Measurements from ENCODE around the gene STK24.

The STK24 gene

DNA sequence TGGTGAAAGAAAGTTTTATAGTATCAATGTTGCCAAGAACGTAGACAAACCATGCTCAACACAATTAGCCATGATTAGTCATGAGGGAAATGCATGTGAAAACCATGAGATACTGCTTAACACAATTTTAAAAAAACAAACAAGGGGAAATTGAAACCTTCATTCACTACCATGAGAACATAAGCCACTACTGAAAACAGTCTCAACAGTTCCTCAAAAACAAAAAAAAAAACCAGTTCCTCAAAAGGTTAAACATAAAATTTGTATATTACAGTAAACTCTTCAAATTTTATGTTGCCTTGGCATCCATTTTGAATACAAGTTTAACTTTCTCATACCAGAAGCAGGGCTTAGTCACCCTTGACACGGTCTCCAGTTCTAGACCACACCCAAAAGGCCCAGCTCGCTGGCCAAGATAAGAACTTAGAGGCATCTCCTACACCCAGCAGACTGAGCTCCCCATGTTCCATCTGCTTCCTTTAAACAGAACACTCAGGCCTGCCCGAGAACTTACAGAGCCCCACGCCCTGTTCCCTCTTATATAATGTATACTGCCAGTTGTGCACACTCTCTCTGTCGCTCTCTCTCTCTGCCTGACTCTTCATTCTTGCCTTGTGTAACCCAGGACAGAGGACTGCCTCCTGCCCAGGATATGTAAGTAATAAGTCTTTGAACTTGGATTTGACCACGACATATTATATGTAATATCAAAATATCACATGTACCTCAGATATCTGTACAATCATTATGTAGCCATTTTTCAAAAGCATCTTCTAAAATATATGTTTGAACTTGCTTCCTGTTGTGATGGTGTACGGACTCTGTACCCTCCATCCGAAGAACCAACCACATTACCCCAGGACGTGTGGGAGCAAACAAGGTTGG is 67.4 kb downstream of the STK24 start (continued):
- TF ChIP-seq, protein P1, sequence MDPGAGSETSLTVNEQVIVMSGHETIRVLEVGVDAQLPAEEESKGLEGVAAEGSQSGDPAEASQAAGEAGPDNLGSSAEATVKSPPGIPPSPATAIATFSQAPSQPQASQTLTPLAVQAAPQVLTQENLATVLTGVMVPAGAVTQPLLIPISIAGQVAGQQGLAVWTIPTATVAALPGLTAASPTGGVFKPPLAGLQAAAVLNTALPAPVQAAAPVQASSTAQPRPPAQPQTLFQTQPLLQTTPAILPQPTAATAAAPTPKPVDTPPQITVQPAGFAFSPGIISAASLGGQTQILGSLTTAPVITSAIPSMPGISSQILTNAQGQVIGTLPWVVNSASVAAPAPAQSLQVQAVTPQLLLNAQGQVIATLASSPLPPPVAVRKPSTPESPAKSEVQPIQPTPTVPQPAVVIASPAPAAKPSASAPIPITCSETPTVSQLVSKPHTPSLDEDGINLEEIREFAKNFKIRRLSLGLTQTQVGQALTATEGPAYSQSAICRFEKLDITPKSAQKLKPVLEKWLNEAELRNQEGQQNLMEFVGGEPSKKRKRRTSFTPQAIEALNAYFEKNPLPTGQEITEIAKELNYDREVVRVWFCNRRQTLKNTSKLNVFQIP (CRISPR knock-in tag; IDR thresholded peaks at IDR 0.05; ENCODE audit: borderline replicate concordance, low read depth): no peak
- TF ChIP-seq, protein P2, sequence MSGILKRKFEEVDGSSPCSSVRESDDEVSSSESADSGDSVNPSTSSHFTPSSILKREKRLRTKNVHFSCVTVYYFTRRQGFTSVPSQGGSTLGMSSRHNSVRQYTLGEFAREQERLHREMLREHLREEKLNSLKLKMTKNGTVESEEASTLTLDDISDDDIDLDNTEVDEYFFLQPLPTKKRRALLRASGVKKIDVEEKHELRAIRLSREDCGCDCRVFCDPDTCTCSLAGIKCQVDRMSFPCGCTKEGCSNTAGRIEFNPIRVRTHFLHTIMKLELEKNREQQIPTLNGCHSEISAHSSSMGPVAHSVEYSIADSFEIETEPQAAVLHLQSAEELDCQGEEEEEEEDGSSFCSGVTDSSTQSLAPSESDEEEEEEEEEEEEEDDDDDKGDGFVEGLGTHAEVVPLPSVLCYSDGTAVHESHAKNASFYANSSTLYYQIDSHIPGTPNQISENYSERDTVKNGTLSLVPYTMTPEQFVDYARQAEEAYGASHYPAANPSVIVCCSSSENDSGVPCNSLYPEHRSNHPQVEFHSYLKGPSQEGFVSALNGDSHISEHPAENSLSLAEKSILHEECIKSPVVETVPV (CRISPR knock-in tag; IDR thresholded peaks at IDR 0.05): no peak
- no peak for TF ChIP-seq GLIS3 (CRISPR knock-in tag; IDR thresholded peaks at IDR 0.05)

DNA sequence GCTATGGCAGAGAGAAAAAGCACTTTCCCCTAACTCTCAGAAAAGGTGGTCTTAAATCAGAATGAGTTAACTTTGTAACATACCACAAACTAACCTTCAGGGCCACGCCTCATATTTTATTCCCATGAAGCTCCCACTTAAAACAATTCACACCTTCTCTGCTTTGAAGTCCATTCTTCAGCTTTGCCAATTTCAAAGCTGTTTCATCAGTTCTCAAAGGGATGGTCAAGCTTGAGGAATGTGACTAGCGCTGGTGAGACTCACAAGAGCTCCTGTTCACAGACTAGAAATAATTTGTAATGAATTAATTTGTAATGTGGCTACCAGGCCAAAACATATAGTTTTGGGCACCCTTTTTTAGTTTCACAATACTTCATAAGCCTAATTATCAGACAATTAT is 68.2 kb downstream of the STK24 start:
- ATAC-seq: no peak
- TF ChIP-seq ARNTL (CRISPR knock-in tag; IDR thresholded peaks at IDR 0.05; ENCODE audit: borderline replicate concordance, low read depth) (no peak), TOX (CRISPR knock-in tag; IDR thresholded peaks at IDR 0.05; ENCODE audit: borderline replicate concordance) (no peak), RARB (CRISPR knock-in tag; IDR thresholded peaks at IDR 0.05) (no peak), BACH2 (CRISPR knock-in tag; IDR thresholded peaks at IDR 0.05; ENCODE audit: borderline replicate concordance) (no peak), ZC3H10 (CRISPR knock-in tag; IDR thresholded peaks at IDR 0.05) (no peak), ZNF8 (CRISPR knock-in tag; IDR thresholded peaks at IDR 0.05) (no peak), ZFP30 (CRISPR knock-in tag; IDR thresholded peaks at IDR 0.05) (no peak), SNAI2 (CRISPR knock-in tag; IDR thresholded peaks at IDR 0.05) (no peak), ZNF565 (CRISPR knock-in tag; conservative IDR thresholded peaks at IDR 0.05; ENCODE audit: low read depth) (no peak), CSDC2 (CRISPR knock-in tag; IDR thresholded peaks at IDR 0.05) (no peak), ISL1 (CRISPR knock-in tag; IDR thresholded peaks at IDR 0.05) (no peak), ZNF70 (CRISPR knock-in tag; IDR thresholded peaks at IDR 0.05) (no peak), GLIS3 (CRISPR knock-in tag; IDR thresholded peaks at IDR 0.05) (no peak), ZFP3 (CRISPR knock-in tag; IDR thresholded peaks at IDR 0.05) (no peak), PPARA (CRISPR knock-in tag; IDR thresholded peaks at IDR 0.05; ENCODE audit: borderline replicate concordance) (no peak)
- TF ChIP-seq, protein P3, sequence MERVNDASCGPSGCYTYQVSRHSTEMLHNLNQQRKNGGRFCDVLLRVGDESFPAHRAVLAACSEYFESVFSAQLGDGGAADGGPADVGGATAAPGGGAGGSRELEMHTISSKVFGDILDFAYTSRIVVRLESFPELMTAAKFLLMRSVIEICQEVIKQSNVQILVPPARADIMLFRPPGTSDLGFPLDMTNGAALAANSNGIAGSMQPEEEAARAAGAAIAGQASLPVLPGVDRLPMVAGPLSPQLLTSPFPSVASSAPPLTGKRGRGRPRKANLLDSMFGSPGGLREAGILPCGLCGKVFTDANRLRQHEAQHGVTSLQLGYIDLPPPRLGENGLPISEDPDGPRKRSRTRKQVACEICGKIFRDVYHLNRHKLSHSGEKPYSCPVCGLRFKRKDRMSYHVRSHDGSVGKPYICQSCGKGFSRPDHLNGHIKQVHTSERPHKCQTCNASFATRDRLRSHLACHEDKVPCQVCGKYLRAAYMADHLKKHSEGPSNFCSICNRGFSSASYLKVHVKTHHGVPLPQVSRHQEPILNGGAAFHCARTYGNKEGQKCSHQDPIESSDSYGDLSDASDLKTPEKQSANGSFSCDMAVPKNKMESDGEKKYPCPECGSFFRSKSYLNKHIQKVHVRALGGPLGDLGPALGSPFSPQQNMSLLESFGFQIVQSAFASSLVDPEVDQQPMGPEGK (CRISPR knock-in tag; IDR thresholded peaks at IDR 0.05; ENCODE audit: borderline replicate concordance): no peak
- TF ChIP-seq, protein P1 (CRISPR knock-in tag; IDR thresholded peaks at IDR 0.05; ENCODE audit: borderline replicate concordance, low read depth): no peak
- TF ChIP-seq, protein P2 (CRISPR knock-in tag; IDR thresholded peaks at IDR 0.05): no peak

DNA sequence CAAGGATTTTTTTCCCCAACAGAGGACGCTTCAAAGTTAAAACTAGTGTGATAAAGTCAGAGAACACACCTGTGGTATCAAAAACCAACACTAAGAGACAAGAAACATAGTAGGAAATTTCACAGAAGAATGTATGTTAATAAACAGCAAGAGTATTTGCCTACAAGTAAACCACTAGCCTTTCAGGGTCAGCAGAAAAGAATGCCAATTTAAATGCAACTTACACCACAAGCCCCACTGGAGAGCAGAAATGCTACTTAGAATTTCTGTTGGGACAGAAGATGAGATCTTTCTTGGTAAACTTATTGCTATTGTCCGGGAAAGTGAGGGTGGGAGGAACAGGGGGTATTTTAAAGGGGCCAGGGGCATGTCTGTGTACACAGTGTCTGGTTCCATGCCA is 68.6 kb downstream of the STK24 start:
- ATAC-seq: no peak
- TF ChIP-seq ZNF8 (CRISPR knock-in tag; IDR thresholded peaks at IDR 0.05) (no peak), GLIS3 (CRISPR knock-in tag; IDR thresholded peaks at IDR 0.05) (no peak), CSDC2 (CRISPR knock-in tag; IDR thresholded peaks at IDR 0.05) (no peak), RARB (CRISPR knock-in tag; IDR thresholded peaks at IDR 0.05) (no peak), BACH2 (CRISPR knock-in tag; IDR thresholded peaks at IDR 0.05; ENCODE audit: borderline replicate concordance) (no peak), ZNF70 (CRISPR knock-in tag; IDR thresholded peaks at IDR 0.05) (no peak)
- TF ChIP-seq, protein P4, sequence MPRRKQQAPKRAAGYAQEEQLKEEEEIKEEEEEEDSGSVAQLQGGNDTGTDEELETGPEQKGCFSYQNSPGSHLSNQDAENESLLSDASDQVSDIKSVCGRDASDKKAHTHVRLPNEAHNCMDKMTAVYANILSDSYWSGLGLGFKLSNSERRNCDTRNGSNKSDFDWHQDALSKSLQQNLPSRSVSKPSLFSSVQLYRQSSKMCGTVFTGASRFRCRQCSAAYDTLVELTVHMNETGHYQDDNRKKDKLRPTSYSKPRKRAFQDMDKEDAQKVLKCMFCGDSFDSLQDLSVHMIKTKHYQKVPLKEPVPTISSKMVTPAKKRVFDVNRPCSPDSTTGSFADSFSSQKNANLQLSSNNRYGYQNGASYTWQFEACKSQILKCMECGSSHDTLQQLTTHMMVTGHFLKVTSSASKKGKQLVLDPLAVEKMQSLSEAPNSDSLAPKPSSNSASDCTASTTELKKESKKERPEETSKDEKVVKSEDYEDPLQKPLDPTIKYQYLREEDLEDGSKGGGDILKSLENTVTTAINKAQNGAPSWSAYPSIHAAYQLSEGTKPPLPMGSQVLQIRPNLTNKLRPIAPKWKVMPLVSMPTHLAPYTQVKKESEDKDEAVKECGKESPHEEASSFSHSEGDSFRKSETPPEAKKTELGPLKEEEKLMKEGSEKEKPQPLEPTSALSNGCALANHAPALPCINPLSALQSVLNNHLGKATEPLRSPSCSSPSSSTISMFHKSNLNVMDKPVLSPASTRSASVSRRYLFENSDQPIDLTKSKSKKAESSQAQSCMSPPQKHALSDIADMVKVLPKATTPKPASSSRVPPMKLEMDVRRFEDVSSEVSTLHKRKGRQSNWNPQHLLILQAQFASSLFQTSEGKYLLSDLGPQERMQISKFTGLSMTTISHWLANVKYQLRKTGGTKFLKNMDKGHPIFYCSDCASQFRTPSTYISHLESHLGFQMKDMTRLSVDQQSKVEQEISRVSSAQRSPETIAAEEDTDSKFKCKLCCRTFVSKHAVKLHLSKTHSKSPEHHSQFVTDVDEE (CRISPR knock-in tag; IDR thresholded peaks at IDR 0.05): no peak
- TF ChIP-seq, protein P5, sequence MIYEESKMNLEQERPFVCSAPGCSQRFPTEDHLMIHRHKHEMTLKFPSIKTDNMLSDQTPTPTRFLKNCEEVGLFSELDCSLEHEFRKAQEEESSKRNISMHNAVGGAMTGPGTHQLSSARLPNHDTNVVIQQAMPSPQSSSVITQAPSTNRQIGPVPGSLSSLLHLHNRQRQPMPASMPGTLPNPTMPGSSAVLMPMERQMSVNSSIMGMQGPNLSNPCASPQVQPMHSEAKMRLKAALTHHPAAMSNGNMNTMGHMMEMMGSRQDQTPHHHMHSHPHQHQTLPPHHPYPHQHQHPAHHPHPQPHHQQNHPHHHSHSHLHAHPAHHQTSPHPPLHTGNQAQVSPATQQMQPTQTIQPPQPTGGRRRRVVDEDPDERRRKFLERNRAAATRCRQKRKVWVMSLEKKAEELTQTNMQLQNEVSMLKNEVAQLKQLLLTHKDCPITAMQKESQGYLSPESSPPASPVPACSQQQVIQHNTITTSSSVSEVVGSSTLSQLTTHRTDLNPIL (CRISPR knock-in tag; IDR thresholded peaks at IDR 0.05; ENCODE audit: low read depth): no peak
